GM18909 (cell line): ENCODE data around the gene NXN.
"Not testable (repeated sequence)": the region's sequence is repeated elsewhere in the genome, so short reads cannot be mapped to it uniquely, and the experiment has no call there.

Experiments used
- ATAC-seq: cut with Tn5 transposase; IDR thresholded peaks from one replicate; pipeline ENCODE4 v1.9.1; 2021; ENCODE audit warnings: mild to moderate bottlenecking; ENCODE audit not compliant: unreplicated experiment, poor library complexity

The NXN gene

GRCh38 chr17:957856-958421 lies 21.6 kb downstream of the NXN start:
- ATAC-seq = no peak

- no peak for ATAC-seq
Measured at GRCh38 chr17:956905-957304, 22.7 kb downstream of the NXN start.

GRCh38 chr17:954431-955164 lies 25.0 kb downstream of the NXN start:
- ATAC-seq = no peak

GRCh38 chr17:953767-954166 lies 25.8 kb downstream of the NXN start:
- ATAC-seq = no peak

GRCh38 chr17:952592-952991 lies 27.0 kb downstream of the NXN start:
- not testable (repeated sequence) for ATAC-seq

DNA sequence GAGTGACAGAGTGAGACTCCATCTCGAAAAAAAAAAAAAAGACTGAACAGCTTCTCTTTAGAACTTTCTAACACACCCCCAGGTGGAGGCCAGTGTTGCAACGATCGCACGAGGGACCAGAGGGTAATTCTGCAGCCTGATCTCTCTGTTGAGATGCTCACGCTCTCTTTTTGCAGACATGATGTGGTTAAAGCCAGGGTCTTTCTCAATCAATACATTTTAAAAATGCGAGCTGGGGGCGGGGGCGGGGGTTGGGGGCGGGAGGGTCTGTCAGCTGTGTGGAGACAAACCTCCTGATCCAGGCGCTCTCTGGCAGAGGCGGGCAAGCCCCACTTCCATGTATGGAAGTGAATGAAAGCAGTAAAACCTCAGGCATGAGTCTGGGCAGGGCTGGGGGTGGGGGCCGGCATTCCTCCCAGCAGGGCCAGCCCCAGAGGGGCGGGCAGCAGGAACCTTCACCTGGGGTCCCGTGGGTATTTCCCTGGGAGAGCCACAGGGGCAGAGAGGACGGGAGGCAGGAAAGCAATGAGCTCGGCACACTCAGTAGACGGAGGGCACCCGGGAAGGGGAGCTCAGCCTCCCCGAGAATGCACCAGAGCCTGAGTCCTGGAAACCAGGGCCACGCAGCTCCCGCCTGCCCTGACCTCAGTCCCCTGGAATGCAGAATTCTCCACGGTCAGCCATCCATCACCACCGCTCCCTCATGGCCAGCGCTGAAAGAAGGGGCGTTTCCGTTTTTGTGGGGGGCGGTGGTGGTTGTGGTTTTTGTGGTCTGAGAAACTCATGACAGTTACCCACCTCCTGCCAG lies 28.0 kb downstream of the NXN start:
- no peak for ATAC-seq

GRCh38 chr17:949623-950303 lies 29.8 kb downstream of the NXN start:
- ATAC-seq = no peak

DNA sequence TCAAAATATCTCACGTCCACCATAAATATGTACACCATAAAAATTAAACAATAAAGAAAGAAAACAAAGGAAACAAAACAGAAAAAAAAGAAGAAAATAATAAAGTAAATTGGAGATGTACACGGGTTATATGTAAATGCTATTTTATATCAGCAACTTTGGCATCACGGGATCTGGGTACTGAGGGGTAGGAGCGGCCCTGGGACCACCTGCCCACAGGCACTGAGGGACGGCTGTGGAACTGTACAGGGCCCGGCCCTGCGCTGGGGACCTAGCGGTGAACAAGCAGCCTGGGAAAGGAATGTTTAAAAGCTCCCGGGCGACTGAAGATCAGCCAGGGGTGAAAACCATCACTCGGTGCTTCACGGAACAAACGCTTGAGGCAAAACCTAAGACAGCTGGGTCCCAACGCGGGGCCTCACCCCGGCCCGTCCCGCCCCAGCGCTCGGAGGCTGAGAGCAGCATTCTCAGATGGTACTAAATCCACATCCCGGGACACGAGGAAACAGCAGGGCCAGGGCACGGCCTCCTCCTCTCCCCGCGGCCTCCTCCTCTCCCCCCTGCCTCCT lies 31.2 kb downstream of the NXN start:
- no peak for ATAC-seq

DNA sequence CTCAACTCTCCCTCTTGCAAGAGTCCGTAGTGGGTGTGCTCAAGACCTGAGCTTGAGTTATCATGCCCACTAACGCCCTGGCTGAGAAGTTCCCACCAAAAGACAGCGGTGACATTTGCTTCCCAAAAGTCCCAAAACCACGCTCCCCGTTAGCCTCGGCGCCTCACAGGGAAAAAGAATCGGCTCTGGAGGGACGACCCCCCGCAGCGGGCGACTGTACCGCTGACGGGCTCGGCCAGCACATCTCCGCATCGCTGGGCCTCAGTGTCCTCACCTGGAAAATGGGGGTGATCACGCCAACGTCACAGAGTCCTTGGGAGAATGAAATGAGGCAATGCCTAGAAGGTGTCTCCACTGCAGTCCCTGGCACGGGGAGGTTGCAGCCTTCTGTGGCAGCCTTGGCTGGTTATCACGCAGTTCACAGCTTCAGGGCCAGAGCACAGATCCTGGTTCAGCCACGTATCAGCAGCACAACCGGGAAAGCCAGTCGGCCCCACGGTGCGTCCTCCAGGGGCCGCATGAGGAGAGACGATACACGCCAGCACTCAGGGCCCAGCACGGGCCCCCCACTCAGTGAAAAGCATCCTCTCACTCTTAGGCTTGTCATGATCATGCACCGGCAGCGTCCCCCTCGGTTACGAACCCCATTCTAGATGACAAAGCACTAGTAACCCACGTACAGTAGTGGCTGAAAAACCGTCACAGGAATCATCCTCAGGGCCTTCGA lies 32.9 kb downstream of the NXN start:
- ATAC-seq = no peak

DNA sequence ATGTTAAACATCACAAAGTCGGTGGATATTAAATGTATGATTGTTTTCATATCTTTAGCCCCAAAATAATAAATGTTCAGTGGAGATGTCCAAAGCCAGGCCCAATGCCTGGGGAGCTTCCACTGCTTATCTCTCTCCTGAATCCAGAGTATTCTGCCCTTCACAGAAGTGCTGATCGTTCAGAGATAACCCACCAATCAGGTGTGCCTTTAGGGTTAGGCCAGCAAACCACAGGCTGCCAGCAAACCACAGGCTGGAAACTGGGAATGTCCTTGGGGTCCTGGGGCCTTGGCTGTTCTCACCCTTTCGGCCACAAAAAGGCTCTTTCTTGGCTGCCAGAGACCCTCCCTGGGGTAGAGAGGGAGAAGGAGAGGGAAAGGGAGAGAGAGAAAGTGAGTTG lies 33.9 kb downstream of the NXN start:
- ATAC-seq = no peak

DNA sequence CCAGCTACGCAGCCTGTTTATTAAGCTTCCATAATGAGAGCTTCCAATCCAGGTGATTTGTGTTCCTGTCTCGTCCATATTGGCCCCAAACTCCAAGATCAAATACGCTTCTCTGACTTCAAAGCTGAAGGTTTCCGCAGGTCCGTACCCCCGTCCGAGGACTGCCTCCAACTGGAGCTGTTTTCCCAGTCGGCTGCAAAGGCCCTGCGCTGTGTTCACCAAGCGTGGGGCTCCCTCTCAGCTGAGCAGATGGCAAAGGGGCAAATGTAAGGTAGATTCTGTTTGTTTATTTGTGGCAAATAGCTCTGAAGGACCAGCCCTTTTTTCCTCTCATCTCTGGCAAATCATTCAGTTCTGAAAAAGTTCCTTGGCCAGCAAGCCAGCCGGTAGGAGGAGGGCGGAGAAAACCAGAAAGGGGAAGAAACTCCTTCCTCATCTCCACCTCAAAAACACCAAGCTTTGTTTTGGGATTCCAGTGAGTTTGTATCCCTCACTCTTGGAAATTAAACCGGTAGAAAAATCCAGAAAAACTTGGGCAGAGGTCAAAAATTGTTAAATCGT lies 35.2 kb downstream of the NXN start:
- no peak for ATAC-seq

- ATAC-seq = no peak
Measured at GRCh38 chr17:935485-935884, 44.1 kb downstream of the NXN start.

GRCh38 chr17:933312-934073 lies 46.1 kb downstream of the NXN start:
- ATAC-seq = no peak

DNA sequence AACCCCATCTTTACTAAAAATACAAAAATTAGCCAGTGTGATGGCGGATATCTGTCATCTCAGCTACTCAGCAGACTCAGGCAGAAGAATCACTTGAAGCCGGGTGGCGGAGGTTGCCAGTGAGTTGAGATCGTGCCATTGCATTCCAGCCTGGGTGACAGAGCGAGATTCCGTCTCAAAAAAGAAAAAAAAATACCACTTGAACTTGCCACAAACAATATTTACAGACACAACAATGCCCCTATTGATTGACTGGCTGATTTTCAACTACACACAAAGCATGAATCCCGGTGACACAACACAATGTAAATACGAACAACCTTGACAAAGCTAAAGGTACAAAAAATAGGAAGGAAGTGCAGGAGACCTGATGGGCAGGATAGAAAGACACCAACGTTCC lies 49.3 kb downstream of the NXN start:
- ATAC-seq = no peak

- ATAC-seq = no peak
Measured at GRCh38 chr17:929586-929985, 50.0 kb downstream of the NXN start.

DNA sequence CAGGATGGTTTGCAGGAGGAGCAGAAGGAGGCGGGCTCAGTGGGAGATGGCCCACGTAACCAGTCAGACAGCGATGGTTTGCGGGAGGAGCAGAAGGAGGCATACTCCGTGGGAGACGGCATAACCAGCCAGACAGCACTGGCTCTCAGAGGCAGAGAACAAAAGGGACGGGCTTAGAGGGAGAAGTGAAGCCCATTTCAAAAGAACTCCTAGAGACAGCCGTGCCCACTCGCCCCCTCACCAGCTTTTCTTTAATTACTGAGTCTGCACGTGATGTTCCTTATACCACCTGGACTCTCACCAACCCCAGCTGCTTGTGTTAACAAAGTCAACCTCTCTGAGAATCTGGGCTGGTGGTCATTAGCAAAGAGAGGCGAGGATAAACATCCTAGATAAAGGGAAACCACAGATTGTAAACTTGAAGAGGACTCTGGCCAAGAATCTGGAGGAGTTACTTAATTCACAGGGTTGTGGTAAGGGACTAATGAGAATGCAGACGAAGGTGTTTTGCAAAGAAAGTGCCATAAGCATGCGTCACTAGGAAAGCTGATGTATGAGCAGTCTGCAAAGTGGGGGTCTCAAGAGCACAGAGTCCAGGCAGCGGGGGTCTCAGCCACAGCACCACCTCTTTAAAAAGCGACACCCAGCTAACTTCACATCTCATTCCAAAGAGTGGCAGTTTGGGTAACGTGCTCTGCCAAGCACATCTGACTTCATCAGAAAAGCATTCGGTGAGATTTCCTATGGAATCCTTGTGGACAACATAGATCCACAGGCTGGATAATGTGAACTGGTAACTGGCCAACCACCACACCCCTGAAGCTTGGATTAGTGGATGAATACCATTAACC lies 51.7 kb downstream of the NXN start:
- no peak for ATAC-seq

DNA sequence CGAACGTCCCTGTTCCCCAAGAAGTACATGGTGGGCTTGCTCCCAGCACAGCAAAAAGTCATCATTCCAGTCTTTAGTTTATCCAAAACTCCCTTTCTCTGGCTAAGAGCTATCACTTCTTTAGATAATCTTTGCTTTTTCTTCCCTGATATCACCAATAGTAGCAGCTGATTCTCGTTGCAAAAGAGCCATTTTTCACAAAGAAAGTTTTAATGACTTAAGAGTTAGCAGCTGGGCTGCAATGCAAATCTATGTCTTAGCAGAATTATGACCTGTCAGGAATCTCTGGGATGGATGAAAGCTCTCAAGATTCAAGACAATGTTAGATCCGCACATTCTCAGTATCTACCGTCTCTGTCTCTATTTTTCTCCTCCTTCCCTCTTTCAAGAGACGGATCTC lies 53.8 kb downstream of the NXN start:
- ATAC-seq = no peak
